Mesenchymal stem cell (in vitro differentiated cells and primary cell): ENCODE data around the gene CDK6.

Source experiments
- DNase-seq: peaks from one replicate; pipeline ENCODE4 v3.0.0-alpha.2; 2013
- H2AFZ ChIP-seq: one replicate; pipeline ENCODE4 v1.6.1; 2013; ENCODE audit warnings: low read depth, mild to moderate bottlenecking, control low read depth, inconsistent platforms, low read length, moderate library complexity
- H2AK5ac ChIP-seq: 2 replicates; pipeline ENCODE4 v1.6.1; 2013; ENCODE audit warnings: low read length, moderate library complexity, mild to moderate bottlenecking, inconsistent platforms; ENCODE audit not compliant: severe bottlenecking
- H2BK120ac ChIP-seq: one replicate; pipeline ENCODE4 v1.6.1; 2013; ENCODE audit warnings: low read depth, mild to moderate bottlenecking, inconsistent platforms, low read length, moderate library complexity
- H2BK12ac ChIP-seq, 2 experiments: one replicate each; pipeline ENCODE4 v1.6.1; 2013; ENCODE audit warnings: inconsistent platforms in 2 of 2, low read length in 2 of 2, mild to moderate bottlenecking in 2 of 2, moderate library complexity in 2 of 2, control low read depth in 1 of 2
- H2BK15ac ChIP-seq: one replicate; pipeline ENCODE4 v1.6.1; 2013; ENCODE audit warnings: mild to moderate bottlenecking, low read depth, inconsistent platforms; ENCODE audit not compliant: poor library complexity, severe bottlenecking
- H2BK5ac ChIP-seq: 2 replicates; pipeline ENCODE4 v1.6.1; 2013; ENCODE audit warnings: low read depth, mild to moderate bottlenecking, low read length, control low read depth, inconsistent platforms; ENCODE audit not compliant: poor library complexity, severe bottlenecking
- H3K14ac ChIP-seq, 2 experiments: one replicate each; pipeline ENCODE4 v1.6.1; 2013; ENCODE audit warnings: inconsistent platforms in 2 of 2, low read length in 2 of 2, control low read depth in 1 of 2, mild to moderate bottlenecking in 1 of 2, moderate library complexity in 1 of 2
- H3K18ac ChIP-seq, 2 experiments: one replicate each; pipeline ENCODE4 v1.6.1; 2013; ENCODE audit warnings: inconsistent platforms in 2 of 2, low read length in 2 of 2, control low read depth in 1 of 2, low read depth in 1 of 2, mild to moderate bottlenecking in 1 of 2
- H3K23ac ChIP-seq, 2 experiments: one replicate each; pipeline ENCODE4 v1.6.1; 2013; ENCODE audit warnings: inconsistent platforms in 2 of 2, low read length in 2 of 2, mild to moderate bottlenecking in 2 of 2, moderate library complexity in 2 of 2, control low read depth in 1 of 2
- H3K27ac ChIP-seq: 2 replicates; pipeline ENCODE4 v1.5.1; 2013; ENCODE audit warnings: mild to moderate bottlenecking, moderate library complexity, low read length, control low read depth, inconsistent platforms; ENCODE audit not compliant: poor library complexity, severe bottlenecking
- H3K27me3 ChIP-seq, 2 experiments: 2 replicates each; pipeline versions ENCODE4 v1.6.1 to v1.7.0; 2013; ENCODE audit warnings: low read length in 2 of 2, mild to moderate bottlenecking in 2 of 2, moderate library complexity in 2 of 2, control low read depth in 1 of 2, inconsistent platforms in 1 of 2; ENCODE audit not compliant: control insufficient read depth in 1 of 2, insufficient read depth in 1 of 2
- H3K36me3 ChIP-seq, 2 experiments: 2 replicates each; pipeline versions ENCODE4 v1.6.1 to v1.7.0; 2013; ENCODE audit warnings: low read length in 2 of 2, control low read depth in 1 of 2, inconsistent platforms in 1 of 2, low read depth in 1 of 2, mild to moderate bottlenecking in 1 of 2; ENCODE audit not compliant: insufficient read depth in 2 of 2, control insufficient read depth in 1 of 2
- H3K4ac ChIP-seq, 2 experiments: one replicate each; pipeline ENCODE4 v1.6.1; 2013; ENCODE audit warnings: inconsistent platforms in 2 of 2, low read length in 2 of 2, mild to moderate bottlenecking in 2 of 2, moderate library complexity in 2 of 2, control low read depth in 1 of 2, low read depth in 1 of 2
- H3K4me1 ChIP-seq: 2 replicates; pipeline ENCODE4 v1.6.1; 2013; ENCODE audit warnings: low read depth, low read length, control low read depth; ENCODE audit not compliant: control insufficient read depth, insufficient read depth
- H3K4me2 ChIP-seq: 2 replicates; pipeline ENCODE4 v1.6.1; 2013; ENCODE audit warnings: low read length, mild to moderate bottlenecking, inconsistent platforms; ENCODE audit not compliant: poor library complexity, severe bottlenecking
- H3K4me3 ChIP-seq, 2 experiments: 2 replicates each; pipeline versions ENCODE4 v1.5.1 to v1.7.0; 2013; ENCODE audit warnings: low read length in 2 of 2, mild to moderate bottlenecking in 2 of 2, control low read depth in 1 of 2, low read depth in 1 of 2; ENCODE audit not compliant: insufficient read depth in 1 of 2
- H3K79me1 ChIP-seq: replicated peaks from 2 replicates; pipeline ENCODE4 v1.6.1; 2013; ENCODE audit warnings: mild to moderate bottlenecking, control low read depth, low read length, inconsistent platforms; ENCODE audit not compliant: poor library complexity, severe bottlenecking
- H3K9ac ChIP-seq: 2 replicates; pipeline ENCODE4 v1.7.0; 2013; ENCODE audit warnings: mild to moderate bottlenecking, low read length, moderate library complexity
- H3K9me3 ChIP-seq: 2 replicates; pipeline ENCODE4 v1.7.0; 2013; ENCODE audit warnings: mild to moderate bottlenecking, low read length; ENCODE audit not compliant: control insufficient read depth
- H4K8ac ChIP-seq: one replicate; pipeline ENCODE4 v1.6.1; 2013; ENCODE audit warnings: inconsistent platforms, mild to moderate bottlenecking, low read length, moderate library complexity
- H4K91ac ChIP-seq: one replicate; pipeline ENCODE4 v1.6.1; 2013; ENCODE audit warnings: mild to moderate bottlenecking, low read length, inconsistent platforms
- WGBS: methylation state at CpG from one replicate; pipeline ENCODE4 v1.1.7; 2013; ENCODE audit warnings: mixed read lengths; 5-methylcytosine and 5-hydroxymethylcytosine counted together

CDK6 gene

DNA sequence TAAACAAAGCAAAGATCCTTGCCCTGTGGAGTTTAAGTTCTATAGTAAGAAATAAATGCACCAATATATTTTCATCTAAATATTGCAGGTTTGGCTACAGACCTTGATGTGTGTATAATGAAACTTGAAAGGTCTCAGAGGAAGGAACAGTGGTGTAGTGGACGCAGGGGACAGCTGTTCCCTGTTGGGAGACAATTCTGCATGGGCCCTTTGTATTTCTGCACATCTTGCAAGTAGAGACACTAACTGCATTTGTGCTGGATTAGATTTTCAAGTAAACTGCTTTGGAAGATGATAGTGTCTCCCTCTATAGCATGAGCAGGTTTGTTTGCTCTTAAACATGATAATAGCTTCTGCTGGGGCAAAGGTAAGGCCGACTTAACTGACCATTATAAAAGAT lies 188.7 kb downstream of the CDK6 start:
- Histone ChIP-seq H2BK12ac (no peak overlapping the region), H3K27ac (no peak overlapping the region), H2AFZ (no peak overlapping the region), H3K23ac (no peak overlapping the region), H3K14ac (no peak overlapping the region), H3K27me3 (no peaks in the 10 kb centered on the region), H4K91ac (no peak overlapping the region), H2AK5ac (no peak overlapping the region), H3K18ac (no peak overlapping the region), H4K8ac (no peak overlapping the region), H2BK15ac (no peak overlapping the region), H2BK5ac (no peak overlapping the region), H3K4ac (no peak overlapping the region), H3K9ac (no peak overlapping the region), H3K36me3 (no peaks in the 10 kb centered on the region), H3K4me1 (peaks cover 11% of the 10 kb centered on the region), H3K4me3 (no peak overlapping the region), H2BK120ac (no peak overlapping the region), H3K79me1 (peaks cover 17% of the 10 kb centered on the region), H3K9me3 (no peaks in the 10 kb centered on the region), H3K4me2 (no peak overlapping the region)
- 98% methylated on average over 2 of the region's 2 CpGs for WGBS
- no peak for DNase-seq

DNA sequence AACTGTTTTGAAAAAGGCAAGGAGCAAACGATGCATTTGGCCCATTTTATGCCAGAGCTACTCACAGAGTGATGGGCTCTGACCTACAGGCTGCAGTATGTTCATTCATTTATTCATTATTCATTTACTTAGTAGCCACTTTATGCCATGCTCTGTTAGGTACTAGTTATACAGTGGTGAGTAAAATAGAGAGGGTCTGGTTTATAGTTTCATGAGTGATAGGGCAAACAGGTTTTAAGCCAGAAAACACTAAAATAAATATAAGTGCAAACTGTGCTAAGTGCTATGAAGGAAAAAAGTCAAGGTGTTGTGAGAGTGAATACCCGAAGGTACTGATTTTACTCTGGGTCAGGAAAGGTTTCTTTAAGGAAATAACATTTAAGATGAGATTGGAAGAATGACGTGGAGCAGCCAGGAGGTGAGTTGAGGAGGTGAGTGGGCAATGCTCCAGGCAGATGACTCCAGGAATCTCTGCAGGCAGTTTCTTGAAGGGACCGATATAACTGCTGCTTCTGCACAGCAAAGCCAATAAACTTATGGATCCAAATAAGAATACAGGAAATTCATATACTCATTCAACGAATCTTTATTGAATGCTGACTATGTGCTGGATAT lies 189.3 kb downstream of the CDK6 start:
- H2BK12ac ChIP-seq = no peak overlapping the region
- 91% methylated on average over 3 of the region's 5 CpGs for WGBS

DNA sequence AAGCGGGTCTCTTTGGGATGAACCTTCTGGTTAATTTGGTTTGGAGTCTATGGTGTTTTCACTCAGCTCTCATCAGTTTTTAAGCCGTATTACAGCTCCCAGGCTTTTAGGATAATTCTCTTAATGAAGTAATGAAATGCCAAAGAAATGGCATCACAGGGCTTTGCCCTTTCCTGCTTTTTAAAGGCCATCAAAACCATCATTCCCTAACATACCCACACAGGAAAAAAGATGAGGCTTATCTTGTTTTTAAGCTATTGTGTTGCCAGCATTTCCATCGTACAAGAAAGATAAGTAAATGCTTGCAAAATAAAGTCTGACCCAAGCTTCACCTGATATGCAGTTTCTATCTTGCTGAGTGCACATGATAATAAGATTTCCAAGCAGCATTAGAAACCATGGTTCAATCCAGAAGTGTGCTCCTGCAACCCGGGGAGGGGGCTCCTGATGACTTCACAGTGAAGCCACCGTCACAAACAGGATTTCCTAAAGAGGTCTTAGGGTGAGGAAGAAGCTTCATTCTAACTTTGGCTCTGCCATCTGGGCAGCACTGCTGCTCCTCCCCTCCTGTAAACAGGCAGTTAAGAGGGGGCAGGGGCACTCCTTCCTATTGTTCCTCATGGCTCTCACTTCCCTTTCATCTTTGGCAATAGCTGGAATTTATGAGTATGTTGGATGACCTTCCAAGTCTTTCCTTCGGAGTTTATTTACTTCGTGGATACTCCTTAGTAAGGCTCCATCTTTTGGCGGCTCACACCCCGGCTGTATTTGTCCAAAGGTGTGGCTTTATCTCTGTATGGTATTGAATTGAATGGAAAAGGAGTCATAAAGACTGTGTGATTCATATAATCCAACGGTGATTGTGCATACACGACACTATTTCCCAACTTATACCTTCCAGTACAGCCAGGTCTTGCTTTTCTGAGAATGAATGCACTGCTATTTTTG lies 191.0 kb downstream of the CDK6 start:
- Histone ChIP-seq H3K23ac (no peak overlapping the region), H2BK120ac (no peak overlapping the region), H2BK5ac (no peak overlapping the region), H3K18ac (no peak overlapping the region), H3K4me3 (no peak overlapping the region), H3K4me2 (no peak overlapping the region), H3K79me1 (peaks cover 10% of the 10 kb centered on the region), H2AFZ (no peak overlapping the region), H3K27me3 (no peaks in the 10 kb centered on the region), H3K4me1 (peaks cover 15% of the 10 kb centered on the region), H4K91ac (no peak overlapping the region), H2BK15ac (no peak overlapping the region), H3K4ac (no peak overlapping the region), H3K27ac (no peak overlapping the region), H2AK5ac (peak overlapping the region; percentile 43), H4K8ac (no peak overlapping the region), H3K14ac (no peak overlapping the region), H3K9ac (no peak overlapping the region), H3K36me3 (no peaks in the 10 kb centered on the region), H3K9me3 (no peaks in the 10 kb centered on the region), H2BK12ac (no peak overlapping the region)
- WGBS = 91% methylated on average over 11 of the region's 11 CpGs
- no peak for DNase-seq

More for the DNA sequence above, 189.3 kb downstream of the CDK6 start:
- no peak overlapping the region for H3K4me3 ChIP-seq
- H2AK5ac ChIP-seq = no peak overlapping the region
- DNase-seq = no peak
- H3K9me3 ChIP-seq = no peaks in the 10 kb centered on the region
- H3K23ac ChIP-seq = no peak overlapping the region
- no peak overlapping the region for H3K9ac ChIP-seq
- H3K27me3 ChIP-seq = no peaks in the 10 kb centered on the region
- H3K14ac ChIP-seq = no peak overlapping the region
- no peak overlapping the region for H4K8ac ChIP-seq
- no peaks in the 10 kb centered on the region for H3K36me3 ChIP-seq
- peaks cover 12% of the 10 kb centered on the region for H3K4me1 ChIP-seq
- no peak overlapping the region for H2BK5ac ChIP-seq
- H3K79me1 ChIP-seq = peaks cover 15% of the 10 kb centered on the region
- H2BK120ac ChIP-seq = no peak overlapping the region
- H4K91ac ChIP-seq = no peak overlapping the region
- H3K18ac ChIP-seq = no peak overlapping the region
- no peak overlapping the region for H2AFZ ChIP-seq
- peak overlapping the region; percentile 33 for H3K27ac ChIP-seq
- H3K4ac ChIP-seq = no peak overlapping the region
- H2BK15ac ChIP-seq = no peak overlapping the region
- H3K4me2 ChIP-seq = no peak overlapping the region

DNA sequence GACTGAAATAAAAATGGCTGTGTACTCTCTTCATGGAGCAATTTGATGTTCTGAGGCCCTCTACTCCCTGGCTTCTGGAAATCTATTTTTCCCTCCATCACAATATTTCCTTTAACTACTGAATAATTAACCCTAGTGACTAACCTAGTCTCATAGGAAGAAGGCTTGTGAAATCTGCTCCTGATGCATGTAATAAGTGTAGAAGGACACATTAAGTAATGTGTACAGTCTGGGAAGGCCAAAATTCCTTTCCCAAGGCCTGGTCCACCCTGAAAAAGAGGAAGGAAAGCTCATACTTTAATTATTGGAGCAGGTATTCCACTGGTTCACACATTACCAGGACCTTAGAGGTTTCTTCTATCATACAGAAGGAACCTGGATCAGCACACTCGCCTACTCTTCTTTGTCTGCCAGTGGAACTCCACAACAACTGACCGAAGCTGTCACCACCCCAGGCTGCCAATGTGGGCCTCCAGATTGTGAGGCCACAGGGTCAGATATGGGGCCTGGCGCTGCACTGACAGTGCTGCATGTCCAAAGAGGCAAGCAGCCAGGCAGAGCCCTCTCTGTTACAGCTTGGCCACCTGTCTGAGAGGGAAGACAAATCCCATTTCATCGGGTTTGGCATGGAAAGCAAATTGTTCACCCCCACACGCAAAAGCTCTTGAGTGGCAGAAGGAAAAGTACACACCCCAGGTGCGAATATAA lies 191.8 kb downstream of the CDK6 start:
- Histone ChIP-seq H3K36me3 (peaks cover 0 to 2% of the 10 kb centered on the region in 2 experiments), H3K9ac (no peak overlapping the region), H2BK15ac (no peak overlapping the region), H3K4me1 (peaks cover 17% of the 10 kb centered on the region), H2BK5ac (no peak overlapping the region), H3K4me2 (no peak overlapping the region), H2BK12ac (peak overlapping the region in 1 of 2 experiments; percentile 23), H3K18ac (peak overlapping the region in 1 of 2 experiments; percentile 7), H3K4ac (no peak overlapping the region), H3K4me3 (no peak overlapping the region), H3K9me3 (no peaks in the 10 kb centered on the region), H3K79me1 (peaks cover 11% of the 10 kb centered on the region), H3K23ac (peak overlapping the region in 1 of 2 experiments; percentile 65), H2AFZ (no peak overlapping the region), H3K27me3 (no peaks in the 10 kb centered on the region), H4K91ac (peak overlapping the region; percentile 1), H2AK5ac (peak overlapping the region; percentile 43), H4K8ac (no peak overlapping the region), H3K14ac (no peak overlapping the region), H3K27ac (peak overlapping the region; percentile 20), H2BK120ac (no peak overlapping the region)
- WGBS = over 99% methylated on average over 6 of the region's 6 CpGs
- DNase-seq = peak; percentile 37
